SH-SY5Y (cell line): Measurements from ENCODE around the gene HYAL2.

Source experiments
- GATA2 ChIP-seq: IDR thresholded peaks from 2 replicates; pipeline ENCODE4 v1.6.1; 2011; ENCODE audit warnings: mild to moderate bottlenecking, low read depth, low read length
- GATA3 ChIP-seq: IDR thresholded peaks from 2 replicates; pipeline ENCODE4 v1.6.1; 2011; ENCODE audit warnings: low read depth, mild to moderate bottlenecking, low read length, moderate library complexity

The HYAL2 gene

DNA sequence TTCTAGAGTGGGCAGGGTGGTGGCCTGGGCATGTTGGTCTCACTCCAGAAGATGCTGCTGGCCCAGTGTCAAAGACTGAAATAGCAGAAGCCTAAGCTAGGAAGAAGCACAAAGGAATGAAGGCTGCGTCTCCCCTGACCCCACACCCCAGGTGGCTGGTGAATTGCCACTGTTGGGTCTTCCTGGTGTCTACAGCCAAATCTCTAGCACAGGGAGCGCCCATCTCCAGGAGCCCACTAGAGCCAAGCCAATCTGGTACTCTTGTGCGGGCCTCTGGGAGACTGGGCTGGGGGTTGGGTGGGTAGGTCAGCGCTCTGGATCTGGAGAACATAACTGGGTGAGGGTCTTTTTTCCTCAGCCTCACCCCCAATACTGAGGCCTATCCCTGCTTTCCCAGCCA is 4.6 kb upstream of the HYAL2 start:
- TF ChIP-seq GATA3 (no peak), GATA2 (no peak)

DNA sequence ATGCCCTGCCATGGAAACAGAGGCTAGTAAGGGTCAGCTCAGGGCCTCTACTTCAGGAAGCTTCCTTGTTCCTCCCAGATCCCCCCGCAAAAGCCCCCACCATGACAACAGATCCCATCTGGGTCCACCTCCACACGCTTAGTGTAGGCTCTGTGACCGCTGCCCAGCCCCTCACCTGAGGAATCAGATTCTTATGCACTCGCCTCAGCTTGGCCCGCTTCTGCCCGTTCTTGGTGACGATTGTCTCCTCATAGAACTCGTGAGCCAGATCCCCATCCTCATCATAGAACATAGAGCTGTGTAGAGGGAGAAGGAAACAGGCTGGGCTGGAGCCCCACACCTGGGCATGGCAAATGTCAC is 3.6 kb upstream of the HYAL2 start:
- TF ChIP-seq GATA3 (no peak), GATA2 (no peak)

DNA sequence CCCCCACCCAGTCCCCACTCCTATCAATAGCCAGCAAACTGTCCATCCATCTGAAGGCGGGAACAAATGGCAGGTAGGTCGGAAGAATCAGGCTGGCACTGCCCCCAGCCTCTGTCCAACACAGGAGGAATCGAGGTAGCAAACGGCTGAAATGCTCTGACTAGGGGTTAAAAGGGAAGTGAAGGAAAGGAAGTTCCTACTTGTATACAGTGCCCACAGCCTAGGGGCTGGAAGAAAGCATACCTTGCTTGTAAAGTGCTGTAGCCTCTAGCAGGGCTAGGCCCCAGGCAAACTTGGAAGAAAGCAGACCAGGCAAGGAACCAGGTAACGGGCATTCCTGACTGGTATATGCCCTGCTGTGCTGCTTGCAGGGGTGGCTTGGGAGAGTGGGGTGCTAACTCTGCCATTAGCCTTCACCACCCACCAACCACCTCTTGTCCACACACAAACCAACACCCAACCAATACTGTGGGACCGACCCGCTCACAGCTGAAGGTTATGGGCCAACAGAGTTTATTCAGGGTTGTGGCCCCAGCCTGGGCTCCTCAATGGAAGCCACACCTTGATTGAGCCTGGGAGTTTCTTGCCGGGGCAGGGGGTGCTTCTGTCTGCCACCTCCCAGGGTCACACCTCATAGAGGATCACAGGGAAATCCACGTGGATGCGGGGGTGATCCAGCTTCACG is 3.1 kb upstream of the HYAL2 start:
- TF ChIP-seq GATA3 (no peak), GATA2 (no peak)

DNA sequence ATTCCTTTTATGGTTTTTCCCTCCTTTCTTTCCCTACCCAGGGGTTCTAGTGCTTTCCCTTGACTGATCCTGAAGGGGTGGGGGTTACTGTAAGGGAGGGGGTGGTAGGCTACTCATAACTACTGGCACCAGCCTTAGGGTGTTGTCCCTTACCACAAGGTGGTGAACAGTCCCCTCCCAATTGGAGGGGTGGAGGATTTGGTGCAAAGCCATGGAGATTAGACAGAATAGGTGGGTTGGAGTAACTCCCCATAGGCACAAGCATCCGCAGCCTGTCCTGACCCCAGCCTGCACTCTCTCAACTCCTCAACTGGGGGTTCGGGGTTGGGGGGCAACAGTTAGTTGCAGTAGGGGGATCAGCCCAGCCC is 2.6 kb upstream of the HYAL2 start:
- TF ChIP-seq GATA2 = no peak
- no peak for TF ChIP-seq GATA3

DNA sequence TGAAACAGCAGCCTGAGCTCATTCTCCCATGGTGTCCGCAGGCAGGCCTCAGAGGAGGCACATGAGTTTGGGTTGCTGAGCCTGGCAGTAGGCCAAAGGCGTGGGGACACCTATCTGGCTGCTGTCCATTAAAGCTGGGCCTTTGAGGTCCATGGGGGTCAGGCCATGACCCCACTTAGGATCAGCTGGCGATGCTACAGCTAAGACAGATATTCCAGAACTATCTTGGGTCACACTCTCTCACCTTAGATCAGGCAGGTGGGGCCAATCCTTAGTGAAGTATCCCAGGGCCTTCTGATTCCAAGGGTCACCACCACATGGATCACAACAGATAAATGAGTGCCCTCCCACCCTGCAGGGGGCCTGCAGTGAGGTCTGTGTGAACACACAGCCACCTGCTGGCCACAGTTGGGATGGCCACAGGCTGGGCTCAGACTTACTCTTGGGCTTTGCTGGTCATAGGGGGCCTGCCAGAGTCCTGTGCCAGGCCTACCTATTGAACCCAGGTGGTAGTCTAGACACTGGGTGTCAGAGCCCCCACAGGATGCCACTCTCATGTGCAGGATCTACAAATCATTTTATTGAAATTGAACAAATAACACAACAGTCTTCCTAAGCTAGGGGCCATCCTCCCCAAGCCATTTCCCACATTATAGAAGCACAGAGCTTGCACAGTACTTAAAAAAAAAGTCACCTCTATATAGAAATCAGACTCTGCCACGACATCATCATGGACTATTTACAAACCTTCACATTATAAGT is 2.0 kb upstream of the HYAL2 start:
- TF ChIP-seq GATA3 (no peak), GATA2 (no peak)

DNA sequence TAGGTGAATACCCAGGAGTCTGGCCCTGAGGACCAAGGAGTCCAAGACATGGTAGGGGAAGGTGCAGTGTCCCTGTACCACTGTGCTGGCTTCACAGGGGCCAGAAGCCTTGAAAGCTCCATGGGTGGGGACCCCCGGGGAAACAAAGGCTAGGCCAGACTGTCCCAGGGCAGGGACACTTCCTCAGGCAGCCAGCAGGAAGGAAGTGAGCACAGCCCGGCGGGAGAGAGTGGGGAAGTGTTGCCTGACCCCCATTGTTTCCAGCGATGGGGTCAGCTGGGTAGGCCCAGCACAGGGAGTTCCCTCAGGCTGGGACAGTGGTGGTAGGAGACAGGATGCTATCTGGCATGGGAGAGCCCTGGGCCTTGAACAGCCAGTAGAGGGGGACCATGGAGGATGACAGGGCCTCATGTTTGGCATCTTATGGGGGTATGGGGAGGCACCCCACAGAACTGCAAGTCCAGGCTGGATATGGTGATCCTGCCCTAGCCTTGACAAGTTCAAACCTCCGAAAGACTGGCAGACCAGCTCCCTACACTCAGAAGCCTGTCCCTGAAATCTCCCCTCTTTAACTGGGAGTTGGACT is 1.2 kb upstream of the HYAL2 start:
- no peak for TF ChIP-seq GATA2
- TF ChIP-seq GATA3 = no peak

DNA sequence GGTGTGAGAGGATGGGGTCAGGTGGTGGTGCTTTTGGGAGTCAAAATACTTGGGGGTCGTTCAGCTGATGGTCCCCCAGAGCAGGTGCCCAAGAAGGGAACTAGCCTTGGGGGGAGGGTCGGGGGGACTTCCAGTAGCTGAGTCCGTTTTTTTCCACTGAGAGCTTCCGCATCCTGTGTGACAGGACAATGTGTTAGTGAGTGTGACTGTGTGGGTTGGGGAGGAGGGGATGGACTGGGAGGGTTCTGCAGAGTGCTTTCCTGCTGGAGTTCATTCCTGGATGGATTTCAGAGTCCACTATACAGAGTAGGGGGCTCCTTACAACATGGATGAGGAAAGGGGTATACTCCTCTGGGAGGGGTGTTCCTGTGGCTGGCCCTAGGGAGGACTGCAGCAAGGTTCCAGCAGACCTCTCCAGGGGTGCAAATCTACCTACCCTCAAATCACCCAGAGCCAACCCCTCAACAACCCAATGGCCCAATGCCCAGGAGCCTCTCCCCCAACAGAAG is 601 bp upstream of the HYAL2 start:
- TF ChIP-seq GATA3 (no peak), GATA2 (no peak)

DNA sequence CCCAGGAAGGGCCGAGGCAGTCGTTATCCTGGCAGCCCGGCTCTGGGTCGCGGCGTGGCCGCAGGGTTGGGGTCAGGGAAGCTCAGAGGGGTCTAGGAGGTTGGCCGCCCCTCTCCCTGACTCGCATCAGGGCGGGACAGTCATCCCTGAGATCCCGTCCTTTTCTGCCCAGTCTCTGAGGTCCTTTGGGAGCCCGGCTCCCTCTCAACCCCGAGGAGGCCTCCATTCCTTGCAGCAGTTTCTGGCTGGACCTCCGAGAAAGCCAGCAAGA is 495 bp downstream of the HYAL2 start:
- no peak for TF ChIP-seq GATA3
- no peak for TF ChIP-seq GATA2

DNA sequence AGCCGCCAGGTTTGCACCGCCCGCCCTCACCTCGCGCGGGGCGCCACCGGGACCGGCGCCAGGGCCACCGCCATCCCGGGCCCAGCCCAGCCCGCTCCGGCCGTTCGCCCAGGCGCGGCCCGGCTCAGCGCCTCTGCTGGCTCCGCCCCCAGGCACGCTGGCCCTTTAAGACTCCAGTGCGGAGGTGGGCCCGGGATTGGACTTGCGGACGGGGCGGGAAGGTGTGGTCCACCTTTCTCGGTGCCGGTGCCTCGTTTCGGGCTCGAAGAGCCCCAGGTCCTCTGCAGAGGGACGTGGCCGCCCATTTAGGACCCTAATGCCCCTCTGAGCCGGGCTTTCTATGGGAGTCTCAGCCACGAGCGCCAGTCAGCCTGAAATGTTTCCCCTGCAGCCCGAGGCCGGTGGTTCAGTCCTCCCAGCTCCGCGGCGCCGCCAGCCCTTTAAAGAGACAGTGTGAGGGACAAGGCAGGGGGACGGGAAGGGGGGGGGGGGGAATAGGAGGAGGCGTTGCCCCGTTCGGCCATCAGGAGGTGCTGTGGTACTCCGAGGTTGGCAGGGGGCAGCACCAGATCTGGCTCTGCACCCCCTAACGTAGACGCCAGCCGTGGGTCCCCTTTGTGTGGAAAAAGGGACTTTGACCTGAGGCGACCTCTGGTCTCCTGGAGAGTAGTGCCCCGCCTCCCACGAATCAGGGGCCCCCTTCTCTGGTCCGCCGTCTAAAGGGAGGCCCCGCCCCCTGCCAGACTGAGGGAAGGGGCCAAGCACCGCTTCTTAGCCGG is 1.0 kb downstream of the HYAL2 start:
- TF ChIP-seq GATA3 (no peak), GATA2 (peak; percentile 18; the same call in 1 of the 2 replicates)

DNA sequence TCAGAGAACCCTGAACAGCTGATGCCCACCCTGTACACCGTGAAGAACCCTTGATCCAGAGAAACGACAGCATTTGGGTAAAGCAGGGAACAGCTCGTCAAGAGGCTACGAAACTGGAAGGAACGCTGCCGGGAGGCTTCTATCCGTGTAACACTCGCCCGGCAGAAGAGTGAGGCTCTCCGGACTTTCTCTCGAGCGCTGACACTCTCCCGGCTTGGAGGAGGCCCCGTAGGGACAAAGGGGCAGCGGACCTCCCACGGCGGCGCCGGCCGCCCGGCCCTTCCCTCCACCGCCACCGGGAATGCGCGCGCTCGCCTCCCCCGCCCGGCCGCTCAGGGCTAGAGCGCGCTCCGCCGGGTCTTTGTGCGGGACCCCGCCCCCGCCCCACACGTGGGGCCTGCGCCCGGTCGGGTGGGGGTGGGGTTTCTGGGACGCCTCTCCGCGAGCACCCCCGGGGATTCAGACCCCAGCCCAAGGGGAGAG is 1.7 kb downstream of the HYAL2 start:
- TF ChIP-seq GATA2 (no peak), GATA3 (no peak)

DNA sequence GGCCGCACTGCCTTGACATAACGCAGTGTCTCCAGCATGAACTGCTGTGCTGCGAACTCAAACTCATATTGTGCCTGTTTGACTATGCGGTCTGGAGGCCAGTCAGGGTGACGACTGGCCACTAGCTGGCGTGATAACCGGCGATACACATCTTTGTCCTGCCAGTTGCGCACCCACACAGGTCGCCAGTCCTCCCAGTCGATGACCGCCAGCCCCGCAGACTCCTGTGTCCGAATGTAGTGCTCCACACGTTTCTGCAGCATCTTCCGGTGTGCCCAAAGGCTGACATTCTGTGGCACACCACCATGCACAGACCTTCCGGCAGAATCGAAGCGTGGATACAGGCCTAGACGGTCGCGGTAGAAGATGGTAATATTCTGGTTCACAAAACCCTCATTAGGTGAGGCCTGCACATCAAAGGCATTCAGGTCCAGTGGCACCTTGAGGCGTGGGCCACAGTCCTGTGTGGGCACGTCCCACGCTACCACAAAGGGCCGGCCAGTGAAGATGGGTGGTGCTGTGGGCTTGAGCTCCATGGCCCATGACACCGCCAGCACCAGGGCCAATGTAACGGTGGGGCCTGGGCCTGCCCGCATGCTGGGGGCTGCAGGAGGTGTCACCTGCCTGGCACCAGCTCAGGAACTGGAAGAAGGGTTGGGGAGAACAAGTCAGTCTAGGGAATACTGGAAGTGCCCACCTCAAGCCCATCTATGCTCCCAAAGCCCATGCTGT is 2.5 kb downstream of the HYAL2 start:
- TF ChIP-seq GATA2 (no peak), GATA3 (no peak)

DNA sequence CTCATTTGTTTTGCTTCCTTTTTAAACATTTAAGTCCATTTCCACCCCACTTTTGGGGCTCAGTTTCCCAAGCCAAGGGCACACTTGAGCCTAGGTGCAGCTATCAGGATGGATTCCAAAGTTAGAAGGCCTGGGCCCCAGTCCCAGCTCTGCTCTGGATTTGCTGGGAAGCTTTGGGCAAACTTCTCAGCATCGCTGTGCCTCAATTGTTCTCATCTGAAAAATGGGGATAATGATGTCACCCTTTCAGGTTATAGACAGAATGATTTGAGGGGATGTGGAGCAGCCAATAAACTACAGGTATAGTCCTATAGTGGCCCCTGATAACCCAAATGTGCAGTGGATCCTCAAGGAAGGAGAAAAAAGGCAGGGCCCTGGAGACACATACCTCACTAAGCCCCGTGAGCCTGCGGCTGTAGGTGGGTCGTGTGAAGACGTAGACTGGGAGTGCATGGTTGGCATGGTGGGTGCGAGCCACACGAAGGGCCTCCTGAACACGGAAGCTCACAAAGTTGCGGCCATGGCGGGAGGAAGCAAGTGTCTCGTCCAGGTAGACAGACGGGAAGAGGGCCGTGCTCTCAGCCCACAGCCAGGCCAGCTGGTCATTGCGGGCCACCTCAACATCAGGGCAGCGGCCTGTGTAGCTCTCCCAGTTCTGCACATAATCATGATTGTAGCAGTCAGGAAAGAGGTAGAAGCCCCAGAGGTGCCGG is 3.2 kb downstream of the HYAL2 start:
- TF ChIP-seq GATA2 = no peak
- no peak for TF ChIP-seq GATA3

DNA sequence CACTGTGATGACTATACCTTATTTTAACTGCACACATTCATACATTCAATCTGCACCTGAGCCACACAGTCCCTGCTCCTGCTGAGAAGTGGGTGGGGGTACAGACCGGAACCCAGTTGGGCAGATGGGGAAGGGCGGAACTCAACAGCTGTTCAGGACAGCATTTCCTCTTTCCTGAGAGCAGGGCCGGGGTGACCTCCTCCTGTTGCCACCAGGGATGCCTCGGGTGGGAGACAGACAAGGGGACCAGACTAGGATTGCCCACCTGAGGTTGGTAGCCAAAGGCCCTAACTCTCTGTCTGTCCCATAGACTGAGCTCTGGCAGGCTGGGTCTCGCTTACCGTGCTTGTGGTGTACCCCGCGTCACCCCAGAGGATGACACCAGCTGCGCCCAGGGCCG is 3.9 kb downstream of the HYAL2 start:
- no peak for TF ChIP-seq GATA3
- TF ChIP-seq GATA2 = no peak

DNA sequence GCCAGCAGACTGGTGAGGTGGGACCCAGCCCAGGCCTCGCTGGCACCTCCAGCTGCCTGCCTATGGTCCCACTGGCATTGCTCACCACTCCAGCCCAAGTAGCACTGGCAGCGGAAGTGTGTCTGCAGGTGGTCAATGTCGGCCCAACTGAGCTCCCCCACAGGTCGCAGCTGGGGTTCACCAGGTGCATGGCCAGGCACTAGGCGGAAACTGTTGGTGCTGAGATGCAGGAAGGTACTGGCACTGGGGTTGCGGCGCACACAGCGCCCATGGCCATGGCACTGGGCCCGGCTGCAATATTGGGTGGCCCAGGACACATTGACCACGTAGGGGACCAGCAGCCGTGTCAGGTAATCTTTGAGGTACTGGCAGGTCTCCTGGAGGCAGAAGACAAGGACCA is 4.4 kb downstream of the HYAL2 start:
- TF ChIP-seq GATA2 (no peak), GATA3 (no peak)
